GM18511 (cell line): ENCODE results near the gene HSPBAP1.
A peak's percentile ranks its signal among the peaks of the same experiment; 100 is the strongest.
"Not testable (repeated sequence)": the region's sequence is repeated elsewhere in the genome, so short reads cannot be mapped to it uniquely, and the experiment has no call there.

ENCODE experiments used
- ATAC-seq: cut with Tn5 transposase; IDR thresholded peaks from one replicate; pipeline ENCODE4 v1.9.1; 2021; ENCODE audit warnings: mild to moderate bottlenecking, moderate library complexity; ENCODE audit not compliant: unreplicated experiment

HSPBAP1 gene

GRCh38 chr3:122785231-122785630 is 8.4 kb downstream of the HSPBAP1 start:
- ATAC-seq: no peak

- ATAC-seq: no peak
These were observed 9.2 kb downstream of the HSPBAP1 start for GRCh38 chr3:122784436-122784835.

GRCh38 chr3:122782804-122783203 is 10.8 kb downstream of the HSPBAP1 start:
- no peak for ATAC-seq

GRCh38 chr3:122777563-122777962 is 16.1 kb downstream of the HSPBAP1 start:
- ATAC-seq: no peak

GRCh38 chr3:122776675-122777468 is 16.8 kb downstream of the HSPBAP1 start:
- ATAC-seq: no peak

- peak; percentile 11 for ATAC-seq
These were observed 19.1 kb downstream of the HSPBAP1 start for GRCh38 chr3:122774564-122774963.

- ATAC-seq: peak; percentile 93
These were observed 19.6 kb downstream of the HSPBAP1 start for GRCh38 chr3:122773944-122774509.

GRCh38 chr3:122772827-122773226 is 20.8 kb downstream of the HSPBAP1 start:
- no peak for ATAC-seq

GRCh38 chr3:122770521-122771202 is 23.0 kb downstream of the HSPBAP1 start:
- no peak for ATAC-seq

- no peak for ATAC-seq
These were observed 25.9 kb downstream of the HSPBAP1 start for GRCh38 chr3:122767540-122768372.

- ATAC-seq: no peak
These were observed 27.2 kb downstream of the HSPBAP1 start for GRCh38 chr3:122766430-122766829.

GRCh38 chr3:122760453-122761271 is 33.0 kb downstream of the HSPBAP1 start:
- ATAC-seq: no peak

GRCh38 chr3:122758877-122759560 is 34.6 kb downstream of the HSPBAP1 start:
- ATAC-seq: no peak

- ATAC-seq: no peak
These were observed 38.1 kb downstream of the HSPBAP1 start for GRCh38 chr3:122755491-122755890.

GRCh38 chr3:122754929-122755328 is 38.7 kb downstream of the HSPBAP1 start:
- ATAC-seq: peak; percentile 67

GRCh38 chr3:122748347-122748746 is 45.3 kb downstream of the HSPBAP1 start:
- no peak for ATAC-seq

- not testable (repeated sequence) for ATAC-seq
These were observed 46.3 kb downstream of the HSPBAP1 start for GRCh38 chr3:122747295-122747694.

- no peak for ATAC-seq
These were observed 48.1 kb downstream of the HSPBAP1 start for GRCh38 chr3:122745369-122746021.

GRCh38 chr3:122743581-122744120 is 50.0 kb downstream of the HSPBAP1 start:
- ATAC-seq: no peak
